NCI-H526 (cell line): ENCODE results near the gene PPP1R9B.

ENCODE experiments used
- DNase-seq, 2 experiments: peaks; one replicate each; lab custom pipeline; 2025; lab: John Stamatoyannopoulos, UW

PPP1R9B gene

GRCh38 chr17:50090971-50091917 lies 59.2 kb downstream of the PPP1R9B start:
- no peak for DNase-seq

DNA sequence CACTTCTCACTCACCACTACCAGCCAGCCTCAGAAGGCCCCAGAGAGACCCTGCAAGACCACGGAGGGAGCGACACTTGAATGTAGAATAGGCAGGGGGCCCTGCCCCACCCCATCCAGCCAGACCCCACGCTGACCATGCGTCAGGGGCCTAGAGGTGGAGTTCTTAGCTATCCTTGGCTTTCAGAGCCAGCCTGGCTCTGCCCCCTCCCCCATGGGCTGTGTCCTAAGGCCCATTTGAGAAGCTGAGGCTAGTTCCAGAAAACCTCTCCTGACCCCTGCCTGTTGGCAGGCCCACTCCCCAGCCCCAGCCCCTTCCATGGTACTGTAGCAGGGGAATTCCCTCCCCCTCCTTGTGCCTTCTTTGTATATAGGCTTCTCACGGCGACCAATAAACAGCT lies 60.4 kb downstream of the PPP1R9B start:
- DNase-seq = no peak

DNA sequence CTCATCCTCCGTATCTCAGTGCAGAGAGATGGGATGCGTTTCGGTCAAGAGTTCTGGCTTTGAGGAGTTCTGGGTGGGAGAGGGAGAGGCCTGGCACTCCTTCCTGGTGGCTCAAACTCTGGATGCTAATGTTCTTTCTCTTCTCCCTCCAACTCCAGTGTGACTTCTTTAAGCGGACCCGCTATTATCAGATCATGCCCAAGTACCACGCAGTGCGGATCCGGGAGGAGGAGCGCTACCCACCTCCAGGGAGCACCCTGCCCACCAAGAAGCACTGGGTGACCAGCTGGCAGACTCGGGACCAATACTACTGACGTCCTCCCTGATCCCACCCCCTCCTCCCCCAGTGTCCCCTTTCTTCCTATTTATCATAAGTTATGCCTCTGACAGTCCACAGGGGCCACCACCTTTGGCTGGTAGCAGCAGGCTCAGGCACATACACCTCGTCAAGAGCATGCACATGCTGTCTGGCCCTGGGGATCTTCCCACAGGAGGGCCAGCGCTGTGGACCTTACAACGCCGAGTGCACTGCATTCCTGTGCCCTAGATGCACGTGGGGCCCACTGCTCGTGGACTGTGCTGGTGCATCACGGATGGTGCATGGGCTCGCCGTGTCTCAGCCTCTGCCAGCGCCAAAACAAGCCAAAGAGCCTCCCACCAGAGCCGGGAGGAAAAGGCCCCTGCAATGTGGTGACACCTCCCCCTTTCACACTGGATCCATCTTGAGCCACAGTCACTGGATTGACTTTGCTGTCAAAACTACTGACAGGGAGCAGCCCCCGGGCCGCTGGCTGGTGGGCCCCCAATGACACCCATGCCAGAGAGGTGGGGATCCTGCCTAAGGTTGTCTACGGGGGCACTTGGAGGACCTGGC lies 61.3 kb downstream of the PPP1R9B start:
- no peak for DNase-seq

- no peak for DNase-seq
Measured at GRCh38 chr17:50087912-50088405, 62.5 kb downstream of the PPP1R9B start.

DNA sequence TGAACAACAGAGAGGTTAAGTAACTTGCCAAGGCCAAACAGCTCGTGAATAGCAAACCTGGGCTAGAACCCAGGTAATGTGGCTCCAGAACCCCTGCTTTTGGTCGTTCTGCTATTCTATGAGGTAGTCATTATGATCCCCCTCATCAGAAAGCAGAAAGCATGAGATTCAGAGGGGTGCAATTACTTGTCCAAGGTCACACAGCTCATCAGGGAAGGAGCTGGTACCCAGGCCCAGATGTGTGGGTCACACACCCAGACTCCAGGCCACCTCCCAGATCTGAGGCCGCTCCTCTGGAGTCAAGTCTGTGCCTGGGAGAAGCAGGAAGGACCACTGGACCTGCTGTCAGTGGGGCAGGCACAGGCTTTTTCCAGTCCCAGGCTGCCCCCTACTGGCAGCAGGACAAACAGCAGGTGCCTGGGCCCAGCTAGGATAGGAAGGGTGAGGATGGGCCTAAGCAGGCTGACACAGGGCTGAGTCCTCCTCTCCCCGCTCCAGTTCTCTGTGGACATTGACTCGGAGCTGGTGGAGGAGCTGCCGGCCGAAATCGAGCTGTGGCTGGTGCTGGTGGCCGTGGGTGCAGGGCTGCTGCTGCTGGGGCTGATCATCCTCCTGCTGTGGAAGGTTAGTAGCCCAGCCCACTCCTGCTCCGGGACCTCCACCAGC lies 63.1 kb downstream of the PPP1R9B start:
- DNase-seq = peak; percentile 54 to 86
